HL-60 (cell line): Measurements from ENCODE around the gene PALLD.

Experiments
- TF ChIP-seq, protein P1 (sequence below): IDR thresholded peaks from one replicate; pipeline ENCODE4 v1.5.1; 2011; ENCODE audit warnings: low read length, control low read depth, inconsistent platforms; ENCODE audit not compliant: insufficient read depth
- TF ChIP-seq, protein P2 (sequence below): IDR thresholded peaks from 2 replicates; pipeline ENCODE4 v1.6.1; 2012; ENCODE audit warnings: low read depth; ENCODE audit not compliant: insufficient replicate concordance

DNA sequence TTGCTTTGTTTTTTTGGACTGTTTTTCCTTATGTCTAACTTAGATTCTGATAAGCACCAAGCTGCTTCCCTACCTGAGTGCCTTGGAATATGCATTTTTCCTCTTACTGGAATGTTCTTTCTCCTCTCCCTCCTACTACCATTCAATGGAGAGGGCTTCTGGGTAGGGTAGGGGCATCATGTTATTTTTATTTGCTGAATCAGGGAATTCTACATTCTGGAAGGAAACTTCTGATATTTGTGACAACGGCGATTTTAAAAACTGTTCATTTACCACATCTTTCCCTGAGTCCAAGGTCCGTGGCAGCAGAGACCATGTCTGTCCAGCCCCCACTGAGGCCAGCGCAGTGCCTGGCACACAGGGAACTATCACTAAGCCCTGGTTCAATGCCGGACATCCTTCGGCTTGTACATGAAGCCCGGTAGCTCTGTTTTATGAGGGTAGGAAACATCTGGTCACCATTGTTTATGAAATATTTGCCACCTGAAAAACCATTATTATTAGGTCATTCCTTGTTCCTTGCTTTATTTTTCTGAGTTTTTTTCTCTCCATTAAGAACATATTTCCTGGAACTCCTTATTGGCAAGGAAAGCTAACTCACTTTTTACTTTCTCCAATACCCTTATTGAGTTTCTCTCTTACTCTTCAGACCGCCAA lies 57.0 kb downstream of the PALLD start:
- TF ChIP-seq, protein P1, sequence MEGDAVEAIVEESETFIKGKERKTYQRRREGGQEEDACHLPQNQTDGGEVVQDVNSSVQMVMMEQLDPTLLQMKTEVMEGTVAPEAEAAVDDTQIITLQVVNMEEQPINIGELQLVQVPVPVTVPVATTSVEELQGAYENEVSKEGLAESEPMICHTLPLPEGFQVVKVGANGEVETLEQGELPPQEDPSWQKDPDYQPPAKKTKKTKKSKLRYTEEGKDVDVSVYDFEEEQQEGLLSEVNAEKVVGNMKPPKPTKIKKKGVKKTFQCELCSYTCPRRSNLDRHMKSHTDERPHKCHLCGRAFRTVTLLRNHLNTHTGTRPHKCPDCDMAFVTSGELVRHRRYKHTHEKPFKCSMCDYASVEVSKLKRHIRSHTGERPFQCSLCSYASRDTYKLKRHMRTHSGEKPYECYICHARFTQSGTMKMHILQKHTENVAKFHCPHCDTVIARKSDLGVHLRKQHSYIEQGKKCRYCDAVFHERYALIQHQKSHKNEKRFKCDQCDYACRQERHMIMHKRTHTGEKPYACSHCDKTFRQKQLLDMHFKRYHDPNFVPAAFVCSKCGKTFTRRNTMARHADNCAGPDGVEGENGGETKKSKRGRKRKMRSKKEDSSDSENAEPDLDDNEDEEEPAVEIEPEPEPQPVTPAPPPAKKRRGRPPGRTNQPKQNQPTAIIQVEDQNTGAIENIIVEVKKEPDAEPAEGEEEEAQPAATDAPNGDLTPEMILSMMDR: no peak
- TF ChIP-seq, protein P2, sequence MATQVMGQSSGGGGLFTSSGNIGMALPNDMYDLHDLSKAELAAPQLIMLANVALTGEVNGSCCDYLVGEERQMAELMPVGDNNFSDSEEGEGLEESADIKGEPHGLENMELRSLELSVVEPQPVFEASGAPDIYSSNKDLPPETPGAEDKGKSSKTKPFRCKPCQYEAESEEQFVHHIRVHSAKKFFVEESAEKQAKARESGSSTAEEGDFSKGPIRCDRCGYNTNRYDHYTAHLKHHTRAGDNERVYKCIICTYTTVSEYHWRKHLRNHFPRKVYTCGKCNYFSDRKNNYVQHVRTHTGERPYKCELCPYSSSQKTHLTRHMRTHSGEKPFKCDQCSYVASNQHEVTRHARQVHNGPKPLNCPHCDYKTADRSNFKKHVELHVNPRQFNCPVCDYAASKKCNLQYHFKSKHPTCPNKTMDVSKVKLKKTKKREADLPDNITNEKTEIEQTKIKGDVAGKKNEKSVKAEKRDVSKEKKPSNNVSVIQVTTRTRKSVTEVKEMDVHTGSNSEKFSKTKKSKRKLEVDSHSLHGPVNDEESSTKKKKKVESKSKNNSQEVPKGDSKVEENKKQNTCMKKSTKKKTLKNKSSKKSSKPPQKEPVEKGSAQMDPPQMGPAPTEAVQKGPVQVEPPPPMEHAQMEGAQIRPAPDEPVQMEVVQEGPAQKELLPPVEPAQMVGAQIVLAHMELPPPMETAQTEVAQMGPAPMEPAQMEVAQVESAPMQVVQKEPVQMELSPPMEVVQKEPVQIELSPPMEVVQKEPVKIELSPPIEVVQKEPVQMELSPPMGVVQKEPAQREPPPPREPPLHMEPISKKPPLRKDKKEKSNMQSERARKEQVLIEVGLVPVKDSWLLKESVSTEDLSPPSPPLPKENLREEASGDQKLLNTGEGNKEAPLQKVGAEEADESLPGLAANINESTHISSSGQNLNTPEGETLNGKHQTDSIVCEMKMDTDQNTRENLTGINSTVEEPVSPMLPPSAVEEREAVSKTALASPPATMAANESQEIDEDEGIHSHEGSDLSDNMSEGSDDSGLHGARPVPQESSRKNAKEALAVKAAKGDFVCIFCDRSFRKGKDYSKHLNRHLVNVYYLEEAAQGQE: no peak
